ENCODE data around the gene BAG2.

Gene BAG2

DNA sequence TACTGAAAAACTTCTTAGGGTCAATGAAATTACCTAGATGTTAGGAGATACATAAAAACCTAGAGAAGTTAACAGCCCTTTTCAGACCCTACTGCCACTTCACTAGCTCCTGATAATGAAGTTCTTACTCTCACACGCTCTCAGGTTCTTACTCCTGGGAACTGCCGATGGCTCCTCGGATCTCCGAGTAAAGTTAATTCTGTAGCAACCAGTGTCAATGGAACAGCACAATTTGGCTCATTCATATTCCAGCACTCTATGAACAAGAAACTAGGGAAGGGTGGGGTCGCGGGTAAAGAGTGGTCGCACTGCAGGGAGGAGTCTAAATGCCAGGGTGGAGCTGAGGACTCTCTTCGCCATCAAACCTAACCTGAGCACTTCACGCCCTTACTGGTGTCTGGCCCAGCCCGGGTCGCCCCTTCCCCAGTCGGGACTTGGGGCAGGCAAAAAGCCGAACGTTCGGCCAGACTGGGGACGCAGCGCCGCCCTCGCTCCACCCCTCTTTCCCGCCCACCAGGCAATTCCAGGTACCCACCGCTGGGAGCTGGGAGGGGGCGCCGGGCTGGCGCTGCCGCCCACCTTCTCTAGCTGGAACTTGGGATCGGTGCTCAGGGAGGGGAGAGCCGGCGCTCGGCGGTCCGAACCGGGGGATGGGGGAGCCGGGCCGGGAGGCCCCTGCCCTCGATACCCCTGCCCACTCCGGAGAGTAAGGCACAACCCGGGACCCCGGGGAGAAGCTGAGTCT lies 49.2 kb downstream of the BAG2 start:
- peak in 38 of 51 donors; percentile 3 to 73 (median 44) for DNase-seq

DNA sequence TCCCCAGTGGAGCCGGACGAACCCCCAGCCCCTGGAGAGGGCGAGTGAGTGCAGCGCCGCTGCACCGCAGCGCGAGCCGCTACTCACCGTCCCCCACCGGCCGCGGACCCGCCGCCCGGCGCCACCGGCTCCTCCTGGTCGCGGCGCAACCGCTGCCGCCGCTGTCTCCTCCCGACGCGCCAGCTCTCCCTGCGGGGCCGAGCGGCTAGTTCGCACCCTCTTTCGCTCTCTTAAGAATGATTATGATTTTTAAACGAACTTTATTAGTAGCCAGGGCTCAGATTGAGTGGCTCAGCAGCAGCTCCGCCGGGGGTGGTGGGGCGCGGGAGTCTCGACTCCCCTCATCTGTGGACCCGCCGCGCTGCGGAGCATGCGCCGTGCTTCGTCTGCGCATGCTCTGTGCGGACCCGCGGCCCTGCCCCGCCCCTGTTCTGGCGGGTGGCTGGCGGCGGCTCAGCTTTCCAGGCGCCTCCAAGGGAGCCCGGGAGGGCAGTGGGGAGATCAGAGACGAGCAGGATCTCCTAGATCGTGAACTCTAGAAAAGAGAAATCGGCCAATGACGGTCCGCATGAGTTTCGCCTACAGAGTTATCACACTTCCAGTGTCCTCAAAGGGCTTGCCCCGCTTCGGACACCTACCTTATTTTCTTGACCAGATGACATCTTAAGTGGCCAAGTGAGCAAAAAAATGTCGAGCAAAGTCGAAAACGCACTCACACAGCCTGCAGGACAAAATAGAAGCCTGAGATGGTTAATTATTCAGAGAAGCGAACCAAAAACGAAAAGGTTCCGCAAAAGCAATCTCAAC lies 50.0 kb downstream of the BAG2 start, which contains the start of gene RAB23:
Gene RAB23, minus strand, starts transcription at position 372 of the 807 bp plus-strand sequence. CDS start 11,927 bp downstream, outside the sequence.
- peak; percentile 21 to 89 (median 77) for DNase-seq

- peak in 1 of 51 donors; percentile 43 for DNase-seq
Measured at GRCh38 chr6:57222743-57223077, 50.6 kb downstream of the BAG2 start.

- DNase-seq = no peak
Measured at GRCh38 chr6:57224769-57225515, 52.8 kb downstream of the BAG2 start.

DNA sequence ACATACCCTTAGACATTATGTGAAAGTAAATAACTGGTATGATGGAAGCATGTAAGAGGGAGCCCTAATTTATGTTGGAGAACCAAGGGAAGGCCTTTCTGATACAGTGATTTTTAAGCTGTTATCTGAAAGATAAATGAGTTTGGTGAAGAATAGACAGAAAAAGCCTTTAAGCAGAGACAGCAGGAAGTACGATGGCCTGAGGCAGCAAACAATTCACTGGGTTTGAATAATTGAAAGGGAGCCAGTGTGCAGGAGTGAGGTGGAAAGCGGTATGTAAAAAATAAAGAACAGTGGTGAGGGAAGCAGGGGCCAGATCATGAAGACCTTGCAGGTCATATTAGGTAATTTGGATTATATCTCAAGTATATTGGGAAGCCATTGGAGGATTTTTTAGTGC lies 54.1 kb downstream of the BAG2 start:
- no peak for DNase-seq

Data from hypothalamus (tissue), 51 donors.